H9 (cell line): ENCODE measurements around the gene CCDC91. TPM values are rescaled to one million over a fixed set of nuclear protein-coding genes. Genes with fewer than 3 reads are reported as not detected.

Experiments used
- DNase-seq: peaks from one replicate; pipeline ENCODE4 v3.0.0-alpha.2; 2017
- H2AFZ ChIP-seq: one replicate; pipeline ENCODE4 v1.6.1; 2013; ENCODE audit warnings: mild to moderate bottlenecking, low read length, control low read depth, moderate library complexity
- H2AK5ac ChIP-seq: 2 replicates; pipeline ENCODE4 v1.6.1; 2013; ENCODE audit warnings: low read length, control low read depth, mixed read lengths; ENCODE audit not compliant: insufficient read length
- H2BK120ac ChIP-seq: one replicate; pipeline ENCODE4 v1.6.1; 2013; ENCODE audit warnings: low read depth, mild to moderate bottlenecking, low read length, control low read depth, inconsistent platforms; ENCODE audit not compliant: poor library complexity, severe bottlenecking
- H2BK12ac ChIP-seq: 2 replicates; pipeline ENCODE4 v1.6.1; 2013; ENCODE audit warnings: low read length, control low read depth, mixed read lengths, low read depth; ENCODE audit not compliant: insufficient read length
- H2BK15ac ChIP-seq: 2 replicates; pipeline ENCODE4 v1.6.1; 2013; ENCODE audit warnings: low read depth, low read length, control low read depth
- H2BK20ac ChIP-seq: one replicate; pipeline ENCODE4 v1.6.1; 2013; ENCODE audit warnings: low read depth, mild to moderate bottlenecking, low read length, control low read depth, inconsistent platforms; ENCODE audit not compliant: poor library complexity, severe bottlenecking
- H2BK5ac ChIP-seq: 2 replicates; pipeline ENCODE4 v1.6.1; 2013; ENCODE audit warnings: low read length, control low read depth, mixed read lengths; ENCODE audit not compliant: insufficient read length
- H3K14ac ChIP-seq: 2 replicates; pipeline ENCODE4 v1.6.1; 2013; ENCODE audit warnings: low read length, control low read depth; ENCODE audit not compliant: insufficient read depth
- H3K18ac ChIP-seq: 2 replicates; pipeline ENCODE4 v1.6.1; 2013; ENCODE audit warnings: low read depth, mild to moderate bottlenecking, mixed read lengths, low read length, control low read depth; ENCODE audit not compliant: insufficient read length
- H3K23ac ChIP-seq: 2 replicates; pipeline ENCODE4 v1.6.1; 2013; ENCODE audit warnings: low read length, control low read depth, mixed read lengths, low read depth; ENCODE audit not compliant: insufficient read length
- H3K23me2 ChIP-seq: 2 replicates; pipeline ENCODE4 v1.6.1; 2013; ENCODE audit warnings: low read depth, mild to moderate bottlenecking, mixed read lengths, low read length, control low read depth; ENCODE audit not compliant: insufficient read length, poor library complexity, severe bottlenecking
- H3K27ac ChIP-seq: 2 replicates; pipeline ENCODE4 v1.5.1; 2013; ENCODE audit warnings: low read length, control low read depth, mixed read lengths, low read depth; ENCODE audit not compliant: insufficient read length
- H3K27me3 ChIP-seq: 2 replicates; pipeline ENCODE4 v1.6.1; 2013; ENCODE audit warnings: low read length, control low read depth, inconsistent platforms; ENCODE audit not compliant: insufficient read depth
- H3K4ac ChIP-seq: 2 replicates; pipeline ENCODE4 v1.6.1; 2013; ENCODE audit warnings: low read depth, mild to moderate bottlenecking, control low read depth, inconsistent platforms, low read length, moderate library complexity
- H3K4me1 ChIP-seq: 2 replicates; pipeline ENCODE4 v1.6.1; 2013; ENCODE audit warnings: low read length, control low read depth, inconsistent platforms; ENCODE audit not compliant: insufficient read depth
- H3K4me2 ChIP-seq: 2 replicates; pipeline ENCODE4 v1.6.1; 2013; ENCODE audit warnings: low read length, control low read depth, mixed read lengths; ENCODE audit not compliant: insufficient read length, insufficient read depth
- H3K56ac ChIP-seq: 2 replicates; pipeline ENCODE4 v1.6.1; 2013; ENCODE audit warnings: low read depth, mild to moderate bottlenecking, mixed read lengths, low read length, control low read depth; ENCODE audit not compliant: insufficient read length
- H3K79me1 ChIP-seq: 2 replicates; pipeline ENCODE4 v1.6.1; 2013; ENCODE audit warnings: low read depth, mild to moderate bottlenecking, moderate library complexity, low read length, control low read depth, inconsistent platforms; ENCODE audit not compliant: insufficient read depth, poor library complexity, severe bottlenecking
- H3K79me2 ChIP-seq: 2 replicates; pipeline ENCODE4 v1.6.1; 2013; ENCODE audit warnings: low read length, control low read depth, inconsistent platforms; ENCODE audit not compliant: insufficient read depth
- H3K9ac ChIP-seq: 2 replicates; pipeline ENCODE4 v1.6.1; 2013; ENCODE audit warnings: low read length, control low read depth, mixed read lengths; ENCODE audit not compliant: insufficient read length; ENCODE audit errors: extremely low read depth
- H3K9me3 ChIP-seq: one replicate; pipeline ENCODE4 v1.6.1; 2013; ENCODE audit warnings: low read depth, low read length, inconsistent platforms; ENCODE audit not compliant: control insufficient read depth
- H3T11ph ChIP-seq: one replicate; pipeline ENCODE4 v1.6.1; 2013; ENCODE audit warnings: mild to moderate bottlenecking, low read length, control low read depth, inconsistent platforms
- H4K20me1 ChIP-seq: one replicate; pipeline ENCODE4 v1.6.1; 2013; ENCODE audit not compliant: control insufficient read depth, insufficient read length, insufficient read depth
- H4K5ac ChIP-seq: 2 replicates; pipeline ENCODE4 v1.6.1; 2013; ENCODE audit warnings: low read depth, mild to moderate bottlenecking, mixed read lengths, low read length, control low read depth; ENCODE audit not compliant: insufficient read length
- H4K8ac ChIP-seq: replicated peaks from 2 replicates; pipeline ENCODE4 v1.6.1; 2013; ENCODE audit warnings: low read length, control low read depth, mixed read lengths, low read depth; ENCODE audit not compliant: insufficient read length
- H4K91ac ChIP-seq: 2 replicates; pipeline ENCODE4 v1.6.1; 2013; ENCODE audit warnings: low read depth, mild to moderate bottlenecking, moderate library complexity, mixed read lengths, low read length, control low read depth; ENCODE audit not compliant: insufficient read length
- H3K27ac Mint-ChIP-seq, 3 experiments: 2 replicates in 2 of 3; 3 replicates in 1 of 3; pipeline ENCODE4 v1.8.0; 2020 to 2021; ENCODE audit warnings: mixed read lengths in 3 of 3, mild to moderate bottlenecking in 1 of 3, moderate library complexity in 1 of 3
- H3K27me3 Mint-ChIP-seq: 2 replicates; pipeline ENCODE4 v1.8.0; 2021; ENCODE audit warnings: low read depth, mild to moderate bottlenecking, moderate library complexity, mixed read lengths
- H3K36me3 Mint-ChIP-seq, 3 experiments: 2 replicates in 2 of 3; 3 replicates in 1 of 3; pipeline ENCODE4 v1.8.0; 2020 to 2021; ENCODE audit warnings: low read depth in 3 of 3, mixed read lengths in 3 of 3; ENCODE audit not compliant: insufficient read depth in 1 of 3
- H3K4me1 Mint-ChIP-seq, 2 experiments: 2 replicates each; pipeline ENCODE4 v1.8.0; 2020; ENCODE audit warnings: mixed read lengths in 2 of 2
- H3K4me3 Mint-ChIP-seq, 2 experiments: 2 replicates in 1 of 2; 3 replicates in 1 of 2; pipeline ENCODE4 v1.8.0; 2020 to 2021; ENCODE audit warnings: mild to moderate bottlenecking in 2 of 2, mixed read lengths in 2 of 2, moderate library complexity in 1 of 2
- H3K9me3 Mint-ChIP-seq, 2 experiments: 2 replicates in 1 of 2; 3 replicates in 1 of 2; pipeline ENCODE4 v1.8.0; 2020; ENCODE audit warnings: mild to moderate bottlenecking in 2 of 2, mixed read lengths in 2 of 2, moderate library complexity in 1 of 2
- CTCF ChIP-seq: fragments of 200-600 bp; sonication (generic); conservative IDR thresholded peaks from 3 replicates; pipeline ENCODE4 v1.8.0; 2021; ENCODE audit warnings: antibody characterized with exemption, mild to moderate bottlenecking
- WGBS: extraction: QIAGEN DNeasy Blood & Tissue Kit; methylation state at CpG from one replicate; pipeline ENCODE4 v1.1.7; 2013; ENCODE audit warnings: missing lambda C conversion rate, low lambda C conversion rate, mixed read lengths; ENCODE audit not compliant: insufficient read length; ENCODE audit errors: extremely low coverage; 5-methylcytosine and 5-hydroxymethylcytosine counted together
- total RNA-seq: library from RNA; stranded (reverse); gene quantifications from 2 replicates; pipeline ENCODE4 v1.2.1, GENCODE V29; 2021

Gene CCDC91
- total RNA-seq, 1 experiment from 2014 or later = 22.7 TPM

GRCh38 chr12:28269851-28270250 lies 79.6 kb downstream of the CCDC91 start:
- Histone ChIP-seq H2BK15ac (no peak overlapping the region), H4K5ac (no peak overlapping the region), H3K14ac (no peak overlapping the region), H3K4me1 (no peaks in the 10 kb centered on the region), H3K23me2 (no peaks in the 10 kb centered on the region), H3K18ac (no peak overlapping the region), H3K9ac (no peak overlapping the region), H2AFZ (no peak overlapping the region), H3K4ac (no peak overlapping the region), H3K4me2 (no peak overlapping the region), H2AK5ac (no peak overlapping the region), H3T11ph (no peak overlapping the region), H4K8ac (no peak overlapping the region), H2BK120ac (no peak overlapping the region), H3K27ac (no peak overlapping the region), H3K27me3 (no peaks in the 10 kb centered on the region), H3K9me3 (peaks cover 6% of the 10 kb centered on the region), H2BK12ac (no peak overlapping the region), H3K79me2 (no peaks in the 10 kb centered on the region), H3K56ac (no peak overlapping the region), H3K23ac (no peak overlapping the region), H4K20me1 (no peaks in the 10 kb centered on the region), H3K79me1 (no peaks in the 10 kb centered on the region), H2BK20ac (no peak overlapping the region), H4K91ac (no peak overlapping the region), H2BK5ac (no peak overlapping the region)
- no CpG with 5 or more reads among the region's 1 CpG for WGBS
- no peak overlapping the region for H3K4me3 Mint-ChIP-seq
- no peaks in the 10 kb centered on the region for H3K4me1 Mint-ChIP-seq
- H3K36me3 Mint-ChIP-seq = peaks cover 21 to 36% (median 30%) of the 10 kb centered on the region in 3 experiments
- peaks cover 23 to 24% of the 10 kb centered on the region in 2 experiments for H3K9me3 Mint-ChIP-seq
- no peak for DNase-seq
- no peak for TF ChIP-seq CTCF
- no peaks in the 10 kb centered on the region for H3K27me3 Mint-ChIP-seq
- H3K27ac Mint-ChIP-seq = no peak overlapping the region
